Measurements from ENCODE around the gene GFER.

GFER gene

DNA sequence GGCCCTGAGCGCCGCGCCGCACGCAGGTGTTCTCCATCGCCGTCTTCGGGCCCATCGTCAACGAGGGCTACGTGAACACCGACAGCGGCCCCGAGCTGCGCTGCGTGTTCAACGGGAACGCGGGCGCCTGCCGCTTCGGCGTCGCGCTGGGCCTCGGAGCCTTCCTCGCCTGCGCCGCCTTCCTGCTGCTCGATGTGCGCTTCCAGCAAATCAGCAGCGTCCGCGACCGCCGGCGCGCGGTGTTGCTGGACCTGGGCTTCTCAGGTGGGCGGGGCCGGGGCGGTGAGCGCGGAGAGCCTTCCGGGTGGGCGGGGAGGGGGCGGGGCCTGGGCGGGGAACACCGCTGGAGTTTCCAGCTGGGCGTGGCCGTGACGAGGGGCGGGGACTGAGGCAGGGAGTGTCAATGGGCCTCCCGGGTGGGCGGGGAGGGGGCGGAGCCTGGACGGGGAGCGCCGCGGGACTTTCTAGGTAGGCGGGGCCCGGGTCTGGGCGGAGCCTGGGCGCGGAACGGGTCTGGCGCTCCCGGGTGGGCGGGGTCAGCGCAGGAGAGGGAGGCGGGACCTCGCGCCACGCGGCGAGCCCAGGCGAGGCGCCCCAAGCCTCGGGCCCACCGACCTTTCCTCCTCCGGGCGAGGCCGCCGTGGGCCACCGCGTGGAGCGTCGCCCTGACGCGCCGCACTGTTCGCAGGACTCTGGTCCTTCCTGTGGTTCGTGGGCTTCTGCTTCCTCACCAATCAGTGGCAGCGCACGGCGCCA is 8.1 kb downstream of the GFER start:
- DNase-seq: peak; percentile 98

DNA sequence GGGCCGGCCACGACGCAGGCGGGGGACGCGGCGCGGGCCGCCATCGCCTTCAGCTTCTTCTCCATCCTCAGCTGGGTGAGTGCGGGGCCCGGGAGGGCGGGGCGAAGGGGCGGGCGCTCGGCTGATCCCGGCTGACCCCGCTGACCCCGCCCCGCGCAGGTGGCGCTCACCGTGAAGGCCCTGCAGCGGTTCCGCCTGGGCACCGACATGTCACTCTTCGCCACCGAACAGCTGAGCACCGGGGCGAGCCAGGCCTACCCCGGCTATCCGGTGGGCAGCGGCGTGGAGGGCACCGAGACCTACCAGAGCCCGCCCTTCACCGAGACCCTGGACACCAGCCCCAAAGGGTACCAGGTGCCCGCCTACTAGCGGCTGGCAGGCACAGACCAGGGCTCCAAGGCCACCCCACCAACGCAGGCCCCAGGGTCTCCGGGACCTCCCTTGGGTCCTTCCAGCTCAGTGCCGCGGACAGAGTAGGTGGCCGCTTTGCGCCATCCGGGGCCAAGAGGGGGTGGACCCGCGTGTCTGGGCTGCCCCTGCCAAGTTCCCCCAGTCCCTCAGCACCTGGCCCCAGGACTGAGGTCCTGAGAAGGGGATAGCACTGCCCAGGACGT is 8.8 kb downstream of the GFER start:
- no peak for DNase-seq

DNA sequence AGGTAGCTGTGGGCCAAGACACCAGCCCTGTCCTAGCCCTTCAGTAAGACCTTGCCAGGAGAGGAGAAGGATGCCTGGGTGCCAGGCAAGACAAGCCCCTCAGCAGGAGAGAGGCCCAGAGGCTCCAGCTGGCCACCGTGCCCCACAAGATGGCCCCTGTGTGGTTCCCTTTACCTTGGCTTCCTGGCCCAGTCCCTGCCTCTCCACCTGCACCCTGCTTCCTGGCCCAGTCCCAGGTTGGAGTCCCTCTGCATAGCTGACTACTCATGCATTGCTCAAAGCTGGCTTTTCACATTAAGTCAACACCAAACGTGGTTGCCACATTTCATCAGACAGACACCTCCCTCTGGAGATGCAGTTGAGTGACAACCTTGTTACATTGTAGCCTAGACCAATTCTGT is 9.7 kb downstream of the GFER start:
- peak; percentile 67 for DNase-seq

DNA sequence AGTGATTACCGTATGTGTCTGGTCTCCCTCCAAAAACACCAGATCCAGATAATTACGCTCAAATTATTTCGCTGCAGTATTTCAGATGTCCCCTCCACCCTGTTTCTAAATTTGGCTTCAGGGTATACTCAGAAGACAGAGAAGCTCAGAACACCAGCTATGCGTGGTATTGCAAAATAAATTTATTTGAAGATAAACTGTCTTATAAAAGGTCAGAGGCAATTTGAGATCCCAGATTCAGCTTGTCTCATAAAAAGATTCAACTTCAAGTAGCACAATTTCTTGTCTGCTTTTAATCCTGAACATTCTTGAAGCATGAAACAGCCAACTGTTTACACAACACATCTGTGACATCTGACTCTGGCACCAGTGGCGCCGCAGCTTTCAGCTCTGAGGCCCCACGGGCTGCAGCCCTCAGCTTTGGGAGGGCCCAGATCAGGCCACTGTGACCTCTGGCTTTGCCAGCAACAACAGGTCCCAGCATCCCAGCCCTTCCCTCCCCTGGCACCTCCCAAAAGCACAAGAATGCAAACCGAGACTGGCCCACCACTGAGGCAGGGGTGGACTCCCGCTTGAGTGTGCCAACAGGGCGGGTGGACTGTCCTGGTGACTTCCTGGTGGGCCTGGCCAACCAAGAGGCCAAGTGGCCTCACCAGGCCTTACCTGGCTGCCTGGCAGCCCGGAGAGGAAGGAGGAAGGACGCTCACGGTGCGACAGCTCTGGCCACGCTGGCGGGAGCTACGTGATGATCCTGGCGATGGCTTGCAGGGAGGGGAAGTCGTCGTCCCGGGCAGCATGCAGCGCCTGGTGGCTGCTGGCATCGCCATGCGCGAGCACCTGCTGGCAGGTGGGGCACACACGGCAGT is 13.7 kb downstream of the GFER start:
- DNase-seq: no peak

DNA sequence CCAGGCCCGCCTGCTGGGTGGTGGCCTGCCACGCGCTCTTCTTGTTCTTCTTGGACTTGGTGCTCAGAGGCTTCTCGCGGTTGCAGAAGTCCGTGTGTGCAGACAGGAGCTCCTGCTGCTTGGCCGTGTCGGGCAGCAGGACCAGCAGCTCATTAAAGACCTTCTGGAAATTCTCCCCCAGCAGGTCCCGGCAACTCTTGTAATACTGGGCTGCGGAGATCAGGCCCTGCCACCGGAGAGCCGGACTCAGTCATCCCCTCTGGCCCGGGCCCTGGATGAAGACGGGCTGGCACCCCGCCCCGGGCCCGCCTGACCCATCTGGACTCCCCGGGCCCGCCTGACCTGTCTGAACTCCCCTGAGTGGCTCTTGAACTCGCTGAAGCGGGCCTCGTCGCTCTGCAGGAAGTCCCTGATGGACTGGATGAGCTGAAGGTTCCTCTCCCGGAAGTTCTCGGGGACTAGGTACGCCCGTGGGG is 14.4 kb downstream of the GFER start:
- DNase-seq: no peak

DNA sequence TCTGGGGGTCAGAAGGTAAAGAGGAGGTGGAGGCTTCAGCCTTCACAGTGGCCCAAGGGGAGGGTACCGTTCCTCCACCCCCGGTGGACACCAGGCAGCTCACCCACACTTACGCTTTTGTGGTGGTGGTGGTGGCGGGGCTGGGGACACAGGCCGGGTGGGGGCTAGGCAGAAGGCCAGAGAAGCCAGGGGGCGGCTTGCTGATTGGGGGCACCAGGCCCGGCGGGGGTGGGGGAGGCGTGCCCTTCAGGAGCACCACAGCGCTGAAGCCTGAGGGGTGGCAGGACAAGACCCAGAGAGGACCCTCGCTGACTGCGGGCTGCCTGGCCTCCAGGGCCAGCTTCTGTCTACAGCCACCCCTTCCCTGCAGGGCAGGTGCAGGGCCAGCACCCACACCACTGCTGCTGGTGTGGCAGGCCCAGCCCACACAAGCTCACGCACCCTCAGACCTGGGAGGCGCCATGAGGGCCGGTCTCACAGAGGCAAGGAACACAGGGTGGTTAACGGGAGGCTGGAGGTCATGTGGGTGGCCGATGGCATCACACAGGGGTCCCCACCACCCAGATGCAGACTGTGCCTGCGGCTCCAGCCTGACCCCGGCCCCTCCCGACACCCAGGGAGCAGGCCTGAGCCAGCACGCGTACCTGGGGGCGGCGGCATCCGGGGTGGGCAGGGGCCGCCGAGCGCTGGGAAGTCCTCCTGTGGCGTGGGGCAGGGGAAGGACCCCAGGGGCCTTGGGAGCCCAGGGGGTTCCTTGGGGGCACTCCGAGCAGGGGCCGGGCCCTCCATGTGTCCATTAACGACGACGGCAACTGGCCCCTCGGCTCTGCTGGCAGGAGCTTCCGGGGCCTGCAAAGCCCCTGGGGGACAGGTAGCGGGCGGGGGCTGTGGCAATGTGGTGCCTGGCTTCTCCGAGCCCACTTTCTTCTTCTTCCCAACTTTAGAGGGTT is 15.1 kb downstream of the GFER start:
- no peak for DNase-seq

DNA sequence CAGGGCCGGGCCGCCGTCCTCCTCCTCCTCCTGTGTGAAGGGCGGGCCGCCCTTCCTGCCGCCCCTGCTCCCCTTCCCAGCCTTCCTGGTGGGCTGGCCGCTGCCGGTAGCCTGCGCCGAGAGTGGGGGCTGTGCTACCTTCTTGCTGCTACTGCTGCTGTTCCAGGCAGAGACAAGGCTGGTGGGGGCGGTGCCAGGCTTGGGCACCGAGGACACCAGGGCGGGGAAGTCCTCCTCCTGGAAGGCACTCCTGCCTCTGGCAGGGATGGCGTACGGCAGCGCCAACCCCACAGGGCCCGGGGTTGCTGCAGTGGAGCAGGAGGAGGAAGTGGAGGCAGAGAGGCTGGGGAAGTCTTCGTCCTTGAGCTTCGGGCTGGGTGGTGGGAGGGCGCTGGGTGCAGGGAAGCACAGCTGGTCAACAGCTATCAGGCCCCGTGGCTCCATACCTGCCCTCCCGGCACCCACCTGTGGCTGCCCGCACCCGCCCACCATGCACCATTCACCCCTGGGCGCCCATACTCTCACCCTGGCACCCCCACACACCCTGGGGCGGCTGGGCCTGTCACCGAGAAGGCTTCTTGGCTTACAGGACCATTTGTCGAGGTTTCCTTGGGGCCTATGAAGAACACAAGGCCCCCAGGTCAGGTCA is 16.0 kb downstream of the GFER start:
- no peak for DNase-seq

DNA sequence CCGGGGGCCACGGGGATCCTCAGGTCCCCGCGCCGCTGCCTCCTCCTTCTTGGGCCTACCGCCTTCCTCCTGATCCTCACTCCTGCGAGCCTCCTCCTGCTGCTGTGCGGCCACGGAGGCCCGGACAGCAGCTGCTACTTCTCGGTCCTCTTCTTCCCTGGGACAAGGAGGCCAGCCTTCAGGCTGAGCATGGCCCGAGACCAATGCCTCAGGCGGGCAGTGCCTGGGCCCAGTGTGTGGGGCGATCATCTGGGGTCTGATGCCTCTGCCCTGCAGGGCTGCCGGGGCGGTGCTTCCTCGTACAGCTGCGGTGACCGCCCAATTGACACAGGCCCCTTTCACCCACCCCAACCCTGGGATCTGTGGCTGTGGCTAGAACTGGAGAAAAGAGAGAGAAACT is 17.0 kb downstream of the GFER start:
- no peak for DNase-seq

DNA sequence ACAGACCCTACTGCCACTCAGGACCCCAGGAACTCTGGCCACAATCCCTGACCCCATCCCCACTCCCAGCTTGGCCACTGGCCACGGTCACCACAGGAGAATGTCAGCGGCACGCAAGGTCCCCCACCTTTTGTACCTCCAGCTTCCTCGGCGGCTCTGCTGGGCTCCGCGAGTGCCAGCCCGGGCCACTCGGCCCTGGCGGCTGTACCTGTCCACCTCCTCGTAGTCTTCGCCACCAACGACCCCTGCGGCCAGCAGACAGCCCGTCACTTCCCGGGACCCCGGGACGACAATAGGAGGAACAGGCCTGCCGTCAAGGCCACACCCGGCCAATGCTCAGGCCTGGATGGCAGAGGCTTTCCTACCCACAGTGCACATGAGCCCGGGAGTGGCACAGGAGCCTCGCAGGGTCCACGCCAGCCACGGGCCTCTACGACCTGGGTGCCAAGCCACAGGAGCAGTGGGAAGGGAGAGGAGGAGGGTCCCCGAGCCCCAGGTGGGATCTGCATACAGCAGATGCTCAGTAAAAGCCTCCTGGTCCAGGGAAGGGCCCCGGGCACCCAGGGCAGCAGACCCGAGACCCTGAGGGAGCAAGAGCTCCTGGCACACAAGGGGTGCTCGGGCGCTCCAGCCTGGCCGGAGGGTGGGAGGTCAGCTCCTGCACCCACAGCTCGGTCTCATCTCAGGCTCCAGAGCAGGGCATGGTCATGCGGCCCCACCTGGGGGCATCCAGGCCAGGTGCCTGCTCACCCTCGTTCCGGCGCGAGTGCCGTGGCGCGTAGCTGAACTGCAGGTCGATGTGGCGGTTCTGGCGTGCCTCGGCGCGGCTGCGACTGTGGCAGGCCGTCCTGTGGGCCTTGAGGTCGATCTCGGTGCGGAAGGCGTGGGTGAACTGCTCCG is 17.7 kb downstream of the GFER start:
- no peak for DNase-seq

DNA sequence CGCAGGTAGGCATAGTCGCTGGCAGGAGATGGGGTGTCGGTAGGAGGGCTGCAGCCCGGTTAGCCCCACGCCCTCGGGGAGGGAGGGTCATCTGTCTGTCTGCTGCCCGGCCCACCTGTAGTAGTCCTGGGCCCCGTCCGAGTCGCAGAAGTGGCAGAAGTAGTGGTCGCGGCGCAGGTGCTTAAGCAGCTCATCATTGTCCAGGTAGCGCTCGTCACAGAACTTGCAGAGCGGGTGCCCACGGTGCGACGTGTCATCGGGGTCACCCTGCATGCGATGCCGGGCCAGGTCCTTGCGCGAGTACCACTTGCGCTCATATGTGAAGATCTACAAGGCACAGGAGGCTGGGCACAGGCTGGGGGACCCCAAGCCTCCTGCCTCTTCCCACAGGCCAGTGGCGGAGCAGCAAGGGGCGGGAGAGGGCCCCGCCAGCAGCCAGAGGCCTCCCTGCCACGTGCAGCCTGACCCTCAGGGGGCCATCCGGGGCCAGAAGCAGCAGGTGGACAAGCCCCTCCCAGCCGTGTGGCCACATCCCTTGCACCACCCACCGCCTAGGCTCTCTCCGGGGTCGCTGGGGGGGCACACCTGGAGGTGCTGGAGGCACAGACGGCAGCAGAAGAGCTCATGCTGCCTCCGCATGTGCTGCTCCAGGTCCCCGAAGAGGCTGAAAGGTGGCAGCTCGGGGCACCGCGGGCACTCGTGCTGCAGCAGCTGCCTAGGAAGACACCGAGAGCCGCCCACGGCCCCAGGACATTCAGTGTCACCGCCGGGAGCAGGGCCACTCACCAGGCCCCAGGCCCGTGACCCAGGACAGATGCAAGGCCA is 18.6 kb downstream of the GFER start:
- no peak for DNase-seq

DNA sequence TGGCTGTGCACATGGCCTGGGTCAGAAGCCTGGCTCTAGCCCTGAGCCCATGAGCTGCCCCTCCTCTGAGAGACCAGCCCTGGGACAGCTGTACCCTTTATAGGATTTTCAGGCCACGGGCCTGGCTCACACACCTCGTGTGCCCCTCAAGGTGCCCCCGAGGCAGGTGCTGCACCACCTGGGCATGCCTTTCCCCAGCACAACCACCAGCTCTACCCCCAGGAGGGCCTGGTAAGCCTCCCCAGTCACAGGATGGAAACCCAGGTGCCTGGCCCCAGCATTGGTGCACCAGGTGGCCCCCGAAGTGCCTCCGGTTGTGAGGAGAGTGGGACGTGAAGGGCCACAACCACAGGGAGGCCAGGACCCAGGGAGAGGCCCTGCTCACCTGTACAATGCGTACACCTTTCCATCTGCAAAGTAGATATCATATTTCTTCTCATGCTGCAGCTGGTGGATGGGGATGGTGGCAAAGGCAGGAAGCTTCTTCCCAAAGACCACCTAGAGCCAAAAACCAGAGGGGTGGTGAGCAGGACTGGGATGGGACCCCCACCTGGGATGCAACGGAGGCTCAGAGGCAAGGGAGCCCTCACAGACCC is 19.3 kb downstream of the GFER start:
- DNase-seq: no peak

DNA sequence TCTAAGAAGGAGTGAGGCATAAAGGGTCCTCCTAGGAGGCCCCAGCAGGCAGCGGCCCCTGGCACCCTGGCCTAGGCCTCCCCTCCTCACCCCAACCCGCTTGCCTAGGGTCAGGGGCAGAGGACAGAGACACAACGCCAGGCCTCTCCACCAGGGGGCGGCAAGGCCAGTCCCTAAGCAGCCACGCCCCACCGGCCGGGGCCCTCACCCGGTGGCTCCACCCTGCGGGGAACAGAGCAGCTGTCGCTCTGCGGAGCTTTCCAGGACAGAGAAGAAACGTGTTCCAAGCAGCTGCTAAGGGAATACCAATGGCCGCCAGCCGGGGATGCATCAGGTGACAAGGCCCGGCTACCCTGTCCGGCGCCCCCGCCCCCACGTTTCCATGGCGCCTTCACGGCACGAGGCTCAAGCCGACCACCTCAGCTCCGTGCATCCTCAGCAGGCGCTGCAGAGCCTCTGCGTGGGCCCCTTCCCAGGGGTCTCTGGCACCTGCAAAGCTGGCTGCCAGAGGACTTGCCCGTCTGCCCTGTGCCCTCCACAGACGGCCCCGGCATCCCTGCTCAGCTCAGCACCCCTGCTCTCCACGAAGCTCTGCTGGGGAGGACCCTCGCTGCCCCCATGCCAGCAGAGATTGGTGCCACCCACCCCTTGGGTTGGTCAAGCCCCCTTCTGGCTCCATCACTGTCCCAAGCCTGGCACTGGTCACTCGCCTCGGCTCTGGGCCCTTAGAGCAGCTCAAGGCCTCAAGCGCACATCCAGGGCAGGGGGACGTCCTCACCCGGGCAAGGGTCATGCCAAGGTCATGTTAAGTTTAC is 20.0 kb downstream of the GFER start:
- DNase-seq: peak; percentile 90

DNA sequence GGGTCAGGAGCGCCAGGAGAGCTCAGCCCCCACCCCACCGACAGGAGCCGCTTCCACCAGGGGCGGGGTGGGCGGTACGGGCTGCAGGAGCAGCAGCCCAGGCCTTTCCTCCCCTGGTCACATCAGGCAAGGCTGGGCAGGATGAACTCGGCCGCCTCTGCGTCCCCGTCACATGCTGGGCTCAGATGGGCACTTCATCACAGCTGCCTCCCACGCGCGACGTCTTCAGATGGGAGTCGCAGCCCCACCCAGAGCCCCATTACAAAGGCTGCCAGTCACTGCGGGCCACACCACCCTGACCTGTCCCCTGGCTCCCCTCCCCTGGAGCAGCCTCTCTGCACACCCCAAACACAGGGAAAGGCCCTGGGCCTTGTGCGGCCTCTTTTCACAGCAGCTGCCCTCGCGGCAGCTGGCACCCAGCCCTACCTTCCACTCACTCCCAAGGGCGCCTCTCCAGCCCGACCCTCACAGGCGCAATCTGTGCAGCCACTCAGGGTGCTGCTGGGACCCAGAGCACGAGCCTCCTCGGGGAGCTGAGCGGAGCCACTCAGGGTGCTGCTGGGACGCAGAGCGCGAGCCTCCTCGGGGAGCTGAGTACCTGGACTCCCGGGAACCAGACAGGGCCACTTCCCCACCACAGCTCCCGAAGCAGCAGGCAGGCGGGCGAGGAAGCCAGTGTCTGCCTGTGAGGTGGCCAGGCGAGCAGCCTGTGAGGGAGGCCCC is 21.0 kb downstream of the GFER start:
- DNase-seq: no peak

DNA sequence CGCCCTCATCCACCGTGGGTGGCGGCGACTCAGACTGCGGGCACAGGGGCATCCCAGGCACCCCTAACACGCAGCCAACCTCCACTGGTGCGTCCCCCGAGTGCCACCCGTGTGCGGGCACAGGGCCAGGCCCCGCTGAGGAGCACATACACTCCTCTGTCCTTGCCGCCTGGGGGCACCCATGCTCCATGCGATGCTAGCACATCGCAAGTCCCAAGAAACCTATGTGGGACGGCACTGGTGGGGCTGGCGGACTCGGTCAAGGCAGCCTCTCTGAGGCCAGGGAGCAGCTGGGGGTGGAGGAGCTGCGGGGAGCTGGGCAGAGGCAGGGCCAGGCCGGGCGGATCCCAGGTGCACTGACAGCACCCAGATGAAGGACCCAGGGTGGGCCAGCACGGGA is 21.7 kb downstream of the GFER start:
- DNase-seq: no peak

DNA sequence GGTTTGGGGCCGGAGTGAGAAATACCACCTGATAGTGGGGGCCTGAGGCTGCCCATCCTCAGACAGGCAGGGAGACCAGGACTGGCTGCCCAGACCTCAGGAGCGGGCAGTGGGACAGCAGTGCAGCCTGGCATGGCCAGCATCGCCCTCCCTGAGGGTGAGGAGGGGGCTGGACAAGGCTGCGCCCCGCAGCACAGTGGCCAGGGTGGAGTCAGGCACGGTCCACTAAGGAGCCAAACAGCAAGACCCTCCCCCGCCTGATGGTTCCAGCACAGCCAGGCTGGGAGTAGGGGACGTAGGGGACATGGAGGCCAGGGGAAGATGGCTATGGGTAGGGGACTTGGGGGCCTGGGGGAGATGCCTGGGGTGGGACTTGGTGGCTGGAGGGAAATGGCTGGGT is 22.3 kb downstream of the GFER start:
- DNase-seq: no peak

DNA sequence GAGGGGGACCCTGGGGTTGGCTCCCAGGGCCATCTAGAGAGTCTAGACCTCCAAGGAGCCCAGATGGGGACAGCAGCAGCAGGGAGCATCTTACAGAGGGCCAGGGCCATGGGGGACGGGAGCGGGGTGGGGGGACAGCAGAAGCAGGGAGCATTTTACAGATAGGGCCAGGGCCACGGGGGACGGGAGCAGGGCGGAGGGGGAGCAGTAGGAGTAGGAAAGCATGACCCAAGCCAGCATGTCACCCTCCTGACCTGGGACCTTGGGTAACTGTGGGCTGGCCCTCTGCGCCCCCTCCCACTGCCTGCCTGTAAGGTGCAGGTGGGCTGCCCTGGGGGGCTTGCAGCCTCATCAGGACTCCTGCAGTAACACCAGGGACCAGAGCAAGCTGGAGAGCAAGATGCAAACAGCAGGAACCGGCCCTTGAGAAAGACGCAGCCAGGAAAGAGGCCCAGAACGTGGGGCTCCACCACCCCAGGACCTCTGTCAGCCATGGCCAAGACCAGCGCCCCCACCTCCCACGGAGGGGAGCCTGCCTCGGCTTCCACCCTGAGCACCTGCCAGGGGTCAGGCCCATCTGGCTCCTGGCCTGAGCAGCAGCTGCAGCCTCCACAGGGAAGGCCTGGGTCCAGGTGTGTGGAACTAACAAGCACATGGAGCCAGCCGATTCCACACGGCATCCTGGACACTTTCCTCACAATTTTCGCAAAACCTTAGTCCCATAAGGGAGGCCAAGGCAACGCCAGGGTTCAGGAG is 23.3 kb downstream of the GFER start:
- no peak for DNase-seq

DNA sequence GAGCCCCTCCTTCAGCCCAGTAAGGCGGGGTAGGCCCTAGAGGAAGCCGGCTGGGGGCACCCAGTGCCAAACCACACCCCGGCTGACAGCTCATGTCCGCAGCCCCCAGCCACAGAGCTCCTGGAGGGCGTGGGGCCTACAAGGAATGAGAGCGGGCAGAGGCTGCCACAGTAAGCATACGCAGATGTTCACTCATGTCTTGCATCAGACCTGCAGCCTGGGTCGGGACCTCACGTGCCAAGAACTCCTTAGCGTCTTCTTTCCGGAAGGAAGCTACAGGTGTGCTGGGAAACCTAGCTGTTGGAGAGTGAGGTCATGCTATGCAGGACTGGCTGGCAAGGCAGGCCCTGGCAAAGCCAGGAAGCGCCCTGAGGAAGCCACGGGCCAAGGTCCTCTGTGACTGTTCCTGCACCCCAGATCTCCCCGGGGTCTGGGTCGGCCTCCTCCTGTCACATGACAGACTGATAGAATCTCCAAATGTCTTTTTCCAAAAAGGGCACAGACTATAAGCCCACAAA is 24.1 kb downstream of the GFER start:
- DNase-seq: peak; percentile 34
